Omental fat pad (tissue), 4 donors: ENCODE results near the gene RNF167. TPM values are rescaled to one million over a fixed set of nuclear protein-coding genes. Genes with fewer than 3 reads are reported as not detected.

Source experiments
- ATAC-seq: fragments of 150-250 bp; one replicate; pipeline ENCODE4 v1.9.1; 2016; ENCODE audit warnings: mild to moderate bottlenecking, moderate library complexity; ENCODE audit not compliant: low FRiP score
- DNase-seq: peaks from one replicate; pipeline ENCODE4 v3.0.0-alpha.2; 2019; ENCODE audit warnings: low spot score
- total RNA-seq, 4 donors: library from RNA; depleted of rRNA; stranded (reverse); fragments of >200 nt; gene quantifications; one replicate each; pipeline ENCODE4 v1.1.0, GENCODE V29; 2016
- TF ChIP-seq, protein P1 (sequence below), 3 donors: fragments of 450-650 bp; IDR thresholded peaks; one replicate each; pipeline ENCODE4 v1.5.1; 2016 to 2017; ENCODE audit warnings: antibody characterized with exemption in 3 of 3, mild to moderate bottlenecking in 3 of 3, moderate library complexity in 2 of 3

Gene RNF167
- total RNA-seq, 4 donors from 2014 or later: 24.5 to 34.4 (median 32.0) TPM

DNA sequence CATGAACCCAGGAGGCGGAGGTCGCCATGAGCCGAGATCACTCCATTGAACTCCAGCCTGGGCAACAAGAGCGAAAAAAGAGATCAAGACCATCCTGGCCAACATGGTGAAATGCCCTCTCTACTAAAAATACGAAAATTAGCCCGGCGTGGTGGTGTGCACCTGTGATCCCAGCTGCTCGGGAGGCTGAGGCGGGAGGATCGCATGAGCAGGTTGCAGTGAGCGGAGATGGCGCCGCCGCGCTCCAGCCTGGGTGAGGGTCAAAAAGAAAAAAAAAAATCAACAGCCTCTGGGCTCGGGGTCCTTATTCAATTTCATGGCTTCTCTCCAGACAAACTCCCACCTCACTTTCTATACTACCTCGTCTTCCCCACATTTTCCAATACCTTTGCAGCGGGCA, 11.2 kb upstream of the RNF167 start:
- DNase-seq: no peak
- ATAC-seq: no peak
- TF ChIP-seq, protein P1, sequence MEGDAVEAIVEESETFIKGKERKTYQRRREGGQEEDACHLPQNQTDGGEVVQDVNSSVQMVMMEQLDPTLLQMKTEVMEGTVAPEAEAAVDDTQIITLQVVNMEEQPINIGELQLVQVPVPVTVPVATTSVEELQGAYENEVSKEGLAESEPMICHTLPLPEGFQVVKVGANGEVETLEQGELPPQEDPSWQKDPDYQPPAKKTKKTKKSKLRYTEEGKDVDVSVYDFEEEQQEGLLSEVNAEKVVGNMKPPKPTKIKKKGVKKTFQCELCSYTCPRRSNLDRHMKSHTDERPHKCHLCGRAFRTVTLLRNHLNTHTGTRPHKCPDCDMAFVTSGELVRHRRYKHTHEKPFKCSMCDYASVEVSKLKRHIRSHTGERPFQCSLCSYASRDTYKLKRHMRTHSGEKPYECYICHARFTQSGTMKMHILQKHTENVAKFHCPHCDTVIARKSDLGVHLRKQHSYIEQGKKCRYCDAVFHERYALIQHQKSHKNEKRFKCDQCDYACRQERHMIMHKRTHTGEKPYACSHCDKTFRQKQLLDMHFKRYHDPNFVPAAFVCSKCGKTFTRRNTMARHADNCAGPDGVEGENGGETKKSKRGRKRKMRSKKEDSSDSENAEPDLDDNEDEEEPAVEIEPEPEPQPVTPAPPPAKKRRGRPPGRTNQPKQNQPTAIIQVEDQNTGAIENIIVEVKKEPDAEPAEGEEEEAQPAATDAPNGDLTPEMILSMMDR (IDR thresholded peaks at IDR 0.05): no peak

DNA sequence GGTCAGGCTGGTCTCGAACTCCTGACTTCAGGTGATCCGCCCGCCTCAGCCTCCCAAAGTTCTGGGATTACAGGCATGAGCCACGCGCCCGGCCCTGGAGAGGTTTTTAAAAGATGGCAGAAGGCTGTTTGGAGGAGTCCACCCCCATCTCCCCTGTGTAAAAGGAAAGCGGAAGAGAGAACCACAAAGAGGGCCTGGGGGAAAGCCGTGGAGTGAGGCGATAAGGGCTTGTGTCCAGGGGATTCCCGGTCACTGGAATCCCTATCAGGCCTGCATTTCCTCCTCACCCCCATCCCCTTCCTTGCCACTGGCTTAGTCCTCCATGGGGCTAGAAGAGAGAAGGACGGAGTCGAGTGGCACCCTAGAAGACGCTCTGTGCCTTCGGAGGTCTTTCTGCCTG, 8.1 kb upstream of the RNF167 start, which contains the start of gene GP1BA:
TSS of gene GP1BA (plus strand) at position 315 of the 400 bp plus-strand sequence. CDS start 328 bp downstream, outside the sequence.
- TF ChIP-seq, protein P1 (IDR thresholded peaks at IDR 0.05): no peak
- DNase-seq: no peak
- no peak for ATAC-seq

DNA sequence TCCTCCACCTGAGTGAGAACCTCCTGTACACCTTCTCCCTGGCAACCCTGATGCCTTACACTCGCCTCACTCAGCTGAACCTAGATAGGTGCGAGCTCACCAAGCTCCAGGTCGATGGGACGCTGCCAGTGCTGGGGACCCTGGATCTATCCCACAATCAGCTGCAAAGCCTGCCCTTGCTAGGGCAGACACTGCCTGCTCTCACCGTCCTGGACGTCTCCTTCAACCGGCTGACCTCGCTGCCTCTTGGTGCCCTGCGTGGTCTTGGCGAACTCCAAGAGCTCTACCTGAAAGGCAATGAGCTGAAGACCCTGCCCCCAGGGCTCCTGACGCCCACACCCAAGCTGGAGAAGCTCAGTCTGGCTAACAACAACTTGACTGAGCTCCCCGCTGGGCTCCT, 7.3 kb upstream of the RNF167 start:
- ATAC-seq (no peak), DNase-seq (no peak)
- TF ChIP-seq, protein P1 (IDR thresholded peaks at IDR 0.05): no peak

GRCh38 chr17:4933646-4934045, 6.4 kb upstream of the RNF167 start:
- DNase-seq (no peak), ATAC-seq (no peak)
- TF ChIP-seq, protein P1 (IDR thresholded peaks at IDR 0.05): no peak

GRCh38 chr17:4934173-4934979, 5.7 kb upstream of the RNF167 start:
- TF ChIP-seq, protein P1 (IDR thresholded peaks at IDR 0.05): no peak
- ATAC-seq: no peak
- no peak for DNase-seq

GRCh38 chr17:4935650-4936049, 4.4 kb upstream of the RNF167 start:
- DNase-seq: no peak
- no peak for ATAC-seq
- TF ChIP-seq, protein P1 (IDR thresholded peaks at IDR 0.05): no peak

- TF ChIP-seq, protein P1 (IDR thresholded peaks at IDR 0.05): no peak
- no peak for ATAC-seq
- no peak for DNase-seq
Measured at GRCh38 chr17:4936436-4936835, 3.6 kb upstream of the RNF167 start.
